ENCODE data around the gene ZNF311. TPM values are rescaled to one million over a fixed set of nuclear protein-coding genes. Genes with fewer than 3 reads are reported as not detected.

The ZNF311 gene
- total RNA-seq, 2 donors from 2014 or later, result 0.24 TPM; not detected in 1

DNA sequence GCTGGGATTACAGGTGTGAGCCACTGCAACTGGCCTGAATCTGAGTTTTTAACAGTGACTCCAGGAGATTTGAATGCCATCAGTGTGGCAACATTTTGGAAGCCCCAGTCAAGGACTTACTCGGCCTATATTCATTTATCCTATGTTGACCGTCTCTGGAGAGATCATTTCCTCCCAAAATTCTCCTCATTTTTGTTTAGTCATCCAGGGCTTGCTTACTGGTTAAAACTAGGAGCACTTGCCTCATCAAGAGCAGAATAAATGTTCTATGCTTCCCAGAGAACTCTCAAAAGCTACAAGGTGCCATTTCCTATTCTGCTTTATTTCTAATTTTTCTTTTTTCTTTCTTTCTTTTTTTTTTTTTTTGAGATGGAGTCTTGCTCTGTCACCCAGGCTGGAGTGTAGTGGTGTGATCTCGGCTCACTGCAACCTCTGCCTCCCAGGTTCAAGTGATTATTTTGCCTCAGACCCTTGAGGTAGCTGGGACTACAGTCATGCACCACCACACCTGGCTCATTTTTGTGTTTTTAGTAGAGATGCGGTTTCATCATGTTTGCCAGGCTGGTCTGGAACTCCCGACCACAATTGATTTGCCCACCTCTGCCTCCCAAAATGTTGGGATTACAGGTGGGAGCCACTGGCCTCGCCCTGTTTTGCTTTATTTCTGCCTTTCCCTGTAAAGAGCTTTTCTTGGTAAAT is 57.9 kb downstream of the ZNF311 start:
- no peak for DNase-seq (ENCODE audit: low spot score)
- peaks cover 0 to 8% of the 10 kb centered on the region in 2 donors for H3K4me1 ChIP-seq
- no peak overlapping the region for H3K4me3 ChIP-seq
- no peaks in the 10 kb centered on the region for H3K36me3 ChIP-seq
- no peak for TF ChIP-seq CTCF (IDR thresholded peaks at IDR 0.05)
- H3K27ac ChIP-seq, result no peak overlapping the region
- no peaks in the 10 kb centered on the region for H3K9me3 ChIP-seq
- H3K27me3 ChIP-seq, result no peaks in the 10 kb centered on the region

DNA sequence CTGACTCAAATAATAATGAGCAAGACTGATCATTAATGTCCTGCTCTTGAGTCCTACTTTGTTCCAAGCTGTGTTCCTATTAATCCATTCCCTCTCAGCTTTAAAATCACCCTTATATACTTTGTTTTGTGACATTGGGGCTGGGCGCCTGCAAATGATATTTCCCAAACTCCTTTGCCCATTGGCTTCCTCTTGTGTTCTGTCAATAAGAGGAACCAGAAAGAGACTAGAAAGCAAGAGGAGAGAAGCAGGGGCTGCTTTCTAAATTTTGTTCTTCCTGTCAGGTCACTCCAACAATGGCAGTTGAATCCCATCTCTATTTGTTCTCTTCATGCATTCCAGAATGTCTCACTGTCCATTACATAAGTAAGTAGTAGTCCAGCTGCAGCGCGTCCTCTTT is 59.8 kb downstream of the ZNF311 start:
- H3K27me3 ChIP-seq, result no peaks in the 10 kb centered on the region
- H3K27ac ChIP-seq, result no peak overlapping the region
- H3K4me1 ChIP-seq, result peaks cover 0 to 15% of the 10 kb centered on the region in 2 donors
- H3K4me3 ChIP-seq, result no peak overlapping the region
- no peak for TF ChIP-seq CTCF (IDR thresholded peaks at IDR 0.05)
- no peak for DNase-seq (ENCODE audit: low spot score)
- no peaks in the 10 kb centered on the region for H3K9me3 ChIP-seq
- no peaks in the 10 kb centered on the region for H3K36me3 ChIP-seq

Other genes starting within 250 kb of the ZNF311 start
- 10 to 100 TPM; 22.3 to 28.5 TPM for gene TRIM27, start 81.3 kb downstream of the ZNF311 start, total RNA-seq
- gene OR2W1, start 39.9 kb upstream of the ZNF311 start, total RNA-seq, result not detected
- gene OR2B3, start 82.0 kb upstream of the ZNF311 start, total RNA-seq, result not detected
- not detected for gene OR2J1, start 94.2 kb upstream of the ZNF311 start, total RNA-seq
- not detected for gene OR2J3, start 102.7 kb upstream of the ZNF311 start, total RNA-seq
- not detected for gene OR2J2, start 165.6 kb upstream of the ZNF311 start, total RNA-seq